ENCODE data around the gene SOX13. TPM values are rescaled to one million over a fixed set of nuclear protein-coding genes. Genes with fewer than 3 reads are reported as not detected.
A peak's percentile ranks its signal among the peaks of the same experiment; 100 is the strongest.

The SOX13 gene
- total RNA-seq, 1 experiment from 2014 or later = 53.0 TPM

DNA sequence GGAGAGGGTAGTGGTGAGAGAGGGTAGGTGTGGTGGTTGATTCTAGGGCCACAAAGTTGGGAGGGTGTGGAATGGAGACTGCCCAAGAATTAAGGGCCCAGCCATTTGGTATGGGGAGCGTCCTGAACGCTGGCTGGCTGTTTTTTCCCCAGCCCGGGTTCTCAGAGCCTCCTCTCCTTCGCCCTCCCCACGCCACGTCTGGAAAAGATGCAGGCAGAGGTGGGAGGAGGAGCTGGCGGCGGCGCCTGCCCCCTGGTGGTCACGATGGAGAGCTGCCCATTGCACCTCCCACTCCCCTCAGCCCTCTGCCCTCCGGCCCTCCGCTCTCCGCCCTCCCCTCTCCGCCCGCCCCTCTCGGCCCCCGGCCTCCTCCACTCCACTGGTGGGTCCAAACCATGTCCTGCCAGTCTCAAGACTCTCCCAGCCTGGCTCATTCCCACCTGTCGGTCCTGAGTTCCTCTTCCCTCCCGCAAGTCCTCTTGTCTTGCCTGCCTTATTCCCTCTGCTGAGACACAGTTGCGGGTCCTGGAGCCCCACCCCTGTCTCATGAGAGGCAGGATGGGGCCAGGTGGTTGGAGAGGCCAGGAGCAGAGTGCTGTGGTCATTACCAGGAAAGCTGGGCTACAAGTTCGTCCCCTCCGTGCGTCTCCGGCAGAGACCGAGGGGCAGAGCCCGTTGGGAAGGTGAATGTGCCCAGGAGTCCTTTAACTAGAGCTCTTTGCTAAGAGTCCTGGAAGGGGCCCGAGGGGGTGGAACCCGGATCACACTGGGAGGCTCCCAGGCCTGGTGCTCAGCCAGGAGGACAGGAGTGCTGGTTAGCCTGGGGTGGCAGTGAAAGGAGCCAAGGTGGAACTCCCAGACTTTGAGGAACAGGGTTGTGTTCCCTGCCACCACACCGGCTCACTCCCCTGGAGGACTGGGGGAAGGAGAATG is 56.3 kb downstream of the SOX13 start:
- in situ Hi-C loops (cut with HindIII; ENCODE audit: low pct_unique_long_range_greater_than_20kb, low sequenced_read_pairs) = loop anchor here (25.0 kb wide), 1 partner anchor 267 kb away; the partner anchor contains the start of gene SNRPE
- intact Hi-C loops (cut with micrococcal nuclease; ENCODE audit: unreplicated experiment) = no loop called here
- CTCF ChIA-PET = interaction anchor here (0.6 to 2.8 kb wide), 12 partner anchors 11 to 277 kb away, joined by 3 to 30 read pairs (median 3); partner anchors contain the start of gene SOX13
- Histone ChIP-seq H3K27ac (ENCODE audit: low read length) (peak overlapping the region; percentile 61), H3K27me3 (ENCODE audit: control insufficient read depth, insufficient read depth, low read length) (no peaks in the 10 kb centered on the region), H3K4me1 (ENCODE audit: control insufficient read depth, insufficient read depth, low read length) (peaks cover 29% of the 10 kb centered on the region), H3K4me3 (ENCODE audit: low read depth in 2 of 2, low read length in 2 of 2) (peak overlapping the region in 1 of 2 experiments; percentile 30; a peak in 1 of 4 replicates), H3K9me3 (ENCODE audit: control insufficient read depth, insufficient read depth, low read depth, low read length) (no peaks in the 10 kb centered on the region), H3K36me3 (ENCODE audit: control insufficient read depth, insufficient read depth, low read length) (peaks cover 3% of the 10 kb centered on the region)
- TF ChIP-seq SIN3A (IDR thresholded peaks at IDR 0.05; ENCODE audit: borderline replicate concordance, insufficient read depth, low read depth, low read length) = no peak
- TF ChIP-seq POLR2AphosphoS5 (IDR thresholded peaks at IDR 0.05; ENCODE audit: low read depth, low read length) = peak; percentile 40; the same call in 1 of the 2 replicates
- TF ChIP-seq, protein P1, sequence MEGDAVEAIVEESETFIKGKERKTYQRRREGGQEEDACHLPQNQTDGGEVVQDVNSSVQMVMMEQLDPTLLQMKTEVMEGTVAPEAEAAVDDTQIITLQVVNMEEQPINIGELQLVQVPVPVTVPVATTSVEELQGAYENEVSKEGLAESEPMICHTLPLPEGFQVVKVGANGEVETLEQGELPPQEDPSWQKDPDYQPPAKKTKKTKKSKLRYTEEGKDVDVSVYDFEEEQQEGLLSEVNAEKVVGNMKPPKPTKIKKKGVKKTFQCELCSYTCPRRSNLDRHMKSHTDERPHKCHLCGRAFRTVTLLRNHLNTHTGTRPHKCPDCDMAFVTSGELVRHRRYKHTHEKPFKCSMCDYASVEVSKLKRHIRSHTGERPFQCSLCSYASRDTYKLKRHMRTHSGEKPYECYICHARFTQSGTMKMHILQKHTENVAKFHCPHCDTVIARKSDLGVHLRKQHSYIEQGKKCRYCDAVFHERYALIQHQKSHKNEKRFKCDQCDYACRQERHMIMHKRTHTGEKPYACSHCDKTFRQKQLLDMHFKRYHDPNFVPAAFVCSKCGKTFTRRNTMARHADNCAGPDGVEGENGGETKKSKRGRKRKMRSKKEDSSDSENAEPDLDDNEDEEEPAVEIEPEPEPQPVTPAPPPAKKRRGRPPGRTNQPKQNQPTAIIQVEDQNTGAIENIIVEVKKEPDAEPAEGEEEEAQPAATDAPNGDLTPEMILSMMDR (IDR thresholded peaks at IDR 0.05) = peak; percentile 96
- no peak for TF ChIP-seq TCF7L2 (IDR thresholded peaks at IDR 0.05; ENCODE audit: low read depth, low read length)
- TF ChIP-seq, protein P2, sequence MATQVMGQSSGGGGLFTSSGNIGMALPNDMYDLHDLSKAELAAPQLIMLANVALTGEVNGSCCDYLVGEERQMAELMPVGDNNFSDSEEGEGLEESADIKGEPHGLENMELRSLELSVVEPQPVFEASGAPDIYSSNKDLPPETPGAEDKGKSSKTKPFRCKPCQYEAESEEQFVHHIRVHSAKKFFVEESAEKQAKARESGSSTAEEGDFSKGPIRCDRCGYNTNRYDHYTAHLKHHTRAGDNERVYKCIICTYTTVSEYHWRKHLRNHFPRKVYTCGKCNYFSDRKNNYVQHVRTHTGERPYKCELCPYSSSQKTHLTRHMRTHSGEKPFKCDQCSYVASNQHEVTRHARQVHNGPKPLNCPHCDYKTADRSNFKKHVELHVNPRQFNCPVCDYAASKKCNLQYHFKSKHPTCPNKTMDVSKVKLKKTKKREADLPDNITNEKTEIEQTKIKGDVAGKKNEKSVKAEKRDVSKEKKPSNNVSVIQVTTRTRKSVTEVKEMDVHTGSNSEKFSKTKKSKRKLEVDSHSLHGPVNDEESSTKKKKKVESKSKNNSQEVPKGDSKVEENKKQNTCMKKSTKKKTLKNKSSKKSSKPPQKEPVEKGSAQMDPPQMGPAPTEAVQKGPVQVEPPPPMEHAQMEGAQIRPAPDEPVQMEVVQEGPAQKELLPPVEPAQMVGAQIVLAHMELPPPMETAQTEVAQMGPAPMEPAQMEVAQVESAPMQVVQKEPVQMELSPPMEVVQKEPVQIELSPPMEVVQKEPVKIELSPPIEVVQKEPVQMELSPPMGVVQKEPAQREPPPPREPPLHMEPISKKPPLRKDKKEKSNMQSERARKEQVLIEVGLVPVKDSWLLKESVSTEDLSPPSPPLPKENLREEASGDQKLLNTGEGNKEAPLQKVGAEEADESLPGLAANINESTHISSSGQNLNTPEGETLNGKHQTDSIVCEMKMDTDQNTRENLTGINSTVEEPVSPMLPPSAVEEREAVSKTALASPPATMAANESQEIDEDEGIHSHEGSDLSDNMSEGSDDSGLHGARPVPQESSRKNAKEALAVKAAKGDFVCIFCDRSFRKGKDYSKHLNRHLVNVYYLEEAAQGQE (IDR thresholded peaks at IDR 0.05; ENCODE audit: insufficient read depth in 1 of 2, low read depth in 2 of 2, low read length in 1 of 2) = no peak
- ATAC-seq (peak; percentile 85), DNase-seq (ENCODE audit: low read depth, low spot score) (no peak)
- POLR2A ChIA-PET = no interaction called here
- no TSS peak for BruUV-seq (replicated peaks)

DNA sequence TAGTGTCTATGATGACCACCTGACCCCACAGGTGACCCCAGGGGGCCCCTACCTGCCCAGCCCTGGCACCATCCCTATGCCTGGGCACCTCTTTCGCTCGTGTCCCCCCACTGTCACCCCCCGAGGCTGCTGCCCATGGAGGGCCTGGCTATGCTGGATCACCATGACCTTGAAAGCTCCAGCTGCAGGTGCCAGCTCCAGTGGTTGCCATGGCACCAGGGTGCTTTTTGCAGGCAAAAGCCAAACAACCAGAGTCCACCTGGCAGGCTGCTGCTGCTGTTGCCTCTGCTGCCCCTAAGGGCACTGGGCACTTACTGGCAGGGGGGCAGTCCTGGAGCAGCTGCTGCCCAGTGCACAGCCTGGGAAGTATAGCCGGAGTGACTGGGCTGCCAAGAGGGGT is 57.3 kb downstream of the SOX13 start:
- intact Hi-C loops (cut with micrococcal nuclease; ENCODE audit: unreplicated experiment) = no loop called here
- Histone ChIP-seq H3K9me3 (ENCODE audit: control insufficient read depth, insufficient read depth, low read depth, low read length) (no peaks in the 10 kb centered on the region), H3K27ac (ENCODE audit: low read length) (no peak overlapping the region), H3K27me3 (ENCODE audit: control insufficient read depth, insufficient read depth, low read length) (no peaks in the 10 kb centered on the region), H3K36me3 (ENCODE audit: control insufficient read depth, insufficient read depth, low read length) (no peaks in the 10 kb centered on the region), H3K4me1 (ENCODE audit: control insufficient read depth, insufficient read depth, low read length) (peaks cover 29% of the 10 kb centered on the region), H3K4me3 (ENCODE audit: low read depth in 2 of 2, low read length in 2 of 2) (no peak overlapping the region)
- TF ChIP-seq, protein P1 (IDR thresholded peaks at IDR 0.05) = no peak
- TF ChIP-seq, protein P2 (IDR thresholded peaks at IDR 0.05; ENCODE audit: insufficient read depth in 1 of 2, low read depth in 2 of 2, low read length in 1 of 2) = no peak
- TF ChIP-seq POLR2AphosphoS5 (IDR thresholded peaks at IDR 0.05; ENCODE audit: low read depth, low read length) (no peak), SIN3A (IDR thresholded peaks at IDR 0.05; ENCODE audit: borderline replicate concordance, insufficient read depth, low read depth, low read length) (no peak), TCF7L2 (IDR thresholded peaks at IDR 0.05; ENCODE audit: low read depth, low read length) (no peak)
- ChIA-PET CTCF (interaction anchor here (0.5 to 1.1 kb wide), 4 partner anchors 10 to 258 kb away, joined by 3 to 9 read pairs (median 4); no protein-coding TSS in a partner anchor), POLR2A (interaction anchor here (0.6 kb wide), 1 partner anchor 178 kb away, joined by 4 read pairs; no protein-coding TSS in a partner anchor)
- ATAC-seq (no peak), DNase-seq (ENCODE audit: low read depth, low spot score) (no peak)
- BruUV-seq (replicated peaks) = no TSS peak
- in situ Hi-C loops (cut with HindIII; ENCODE audit: low pct_unique_long_range_greater_than_20kb, low sequenced_read_pairs) = loop anchor here (25.0 kb wide), 1 partner anchor 268 kb away; the partner anchor contains the start of gene SNRPE

All from Panc1 (cell line).